ENCODE measurements around the gene SUV39H2. TPM values are rescaled to one million over a fixed set of nuclear protein-coding genes. Genes with fewer than 3 reads are reported as not detected.

Gene SUV39H2
- total RNA-seq, 2 donors from 2014 or later: 3.1 to 4.6 TPM

Other genes starting within 250 kb of the SUV39H2 start
- 10 to 100 TPM; 19.4 to 45.9 TPM for gene FAM107B, start 104.0 kb upstream of the SUV39H2 start, total RNA-seq
- gene CDNF, start 40.8 kb upstream of the SUV39H2 start, total RNA-seq: 10 to 100 TPM in 1 of 2 donors, 1 to 10 TPM in 1; 1.3 to 15.3 TPM
- gene HSPA14, start 40.6 kb upstream of the SUV39H2 start, total RNA-seq: 1 to 10 TPM; 6.6 to 7.8 TPM
- 10 to 100 TPM in 1 of 2 donors, 1 to 10 TPM in 1; 6.5 to 11.5 TPM for gene MSANTD7, start 40.6 kb upstream of the SUV39H2 start, total RNA-seq
- gene DCLRE1C, start 75.2 kb downstream of the SUV39H2 start, total RNA-seq: 10 to 100 TPM in 1 of 2 donors, 1 to 10 TPM in 1; 4.7 to 10.9 TPM
- not detected for gene MEIG1, start 80.5 kb downstream of the SUV39H2 start, total RNA-seq
- gene OLAH, start 165.1 kb downstream of the SUV39H2 start, total RNA-seq: not detected
- not detected for gene ACBD7, start 209.9 kb downstream of the SUV39H2 start, total RNA-seq
- gene RPP38, start 218.5 kb downstream of the SUV39H2 start, total RNA-seq: 10 to 100 TPM in 1 of 2 donors, 1 to 10 TPM in 1; 7.3 to 24.4 TPM

Data from body of pancreas (tissue), 2 donors.